ENCODE measurements around the gene ZNF714. TPM values are rescaled to one million over a fixed set of nuclear protein-coding genes. Genes with fewer than 3 reads are reported as not detected.
A peak's percentile ranks its signal among the peaks of the same experiment; 100 is the strongest.

Gene ZNF714
- 10 to 100 TPM in 2 of 4 donors, 1 to 10 TPM in 2; 8.2 to 15.4 (median 10.2) TPM for total RNA-seq

- Histone ChIP-seq H3K9me3 (no peaks in the 10 kb centered on the region), H3K27ac (peak within 1 kb of the TSS; percentile 87), H3K4me1 (peaks cover 13% of the 10 kb centered on the region), H3K4me3 (peak within 1 kb of the TSS; percentile 73), H3K36me3 (no peaks in the 10 kb centered on the region), H3K27me3 (no peaks in the 10 kb centered on the region)
- TF ChIP-seq POLR2AphosphoS5 (IDR thresholded peaks at IDR 0.05) (peak in 1 of 3 donors; percentile 24), CTCF (IDR thresholded peaks at IDR 0.05) (no peak), POLR2A (IDR thresholded peaks at IDR 0.05) (peak in 1 of 2 donors; percentile 54)
- WGBS, result 13% methylated on average over 22 of the region's 38 CpGs
- DNase-seq (ENCODE audit: low spot score in 2 of 2), result peak; percentile 86 to 93
These were observed at the start of gene ZNF714 for GRCh38 chr19:21082011-21082975. ZNF714 (plus strand) TSS chr19:21082203; CDS start chr19:21098269, 16,066 bp downstream.

- Histone ChIP-seq H3K36me3 (peaks cover 67% of the 10 kb centered on the region), H3K27me3 (no peaks in the 10 kb centered on the region), H3K9me3 (peaks cover 24% of the 10 kb centered on the region), H3K27ac (no peak overlapping the region), H3K4me3 (no peak overlapping the region), H3K4me1 (no peaks in the 10 kb centered on the region)
- no peak for DNase-seq (ENCODE audit: low spot score in 2 of 2)
- no peak for TF ChIP-seq CTCF (IDR thresholded peaks at IDR 0.05)
These were observed 37.0 kb upstream of the ZNF714 start for GRCh38 chr19:21045028-21045427.

GRCh38 chr19:21046489-21046888 lies 35.5 kb upstream of the ZNF714 start:
- H3K36me3 ChIP-seq, result peaks cover 70% of the 10 kb centered on the region
- H3K4me1 ChIP-seq, result no peaks in the 10 kb centered on the region
- 92% methylated on average over 3 of the region's 3 CpGs for WGBS
- no peak overlapping the region for H3K27ac ChIP-seq
- peaks cover 24% of the 10 kb centered on the region for H3K9me3 ChIP-seq
- no peak overlapping the region for H3K4me3 ChIP-seq
- no peak for DNase-seq (ENCODE audit: low spot score in 2 of 2)
- TF ChIP-seq POLR2A (IDR thresholded peaks at IDR 0.05) (no peak), EP300 (IDR thresholded peaks at IDR 0.05) (no peak)
- H3K27me3 ChIP-seq, result no peaks in the 10 kb centered on the region

GRCh38 chr19:21047716-21048115 lies 34.3 kb upstream of the ZNF714 start:
- peaks cover 27% of the 10 kb centered on the region for H3K9me3 ChIP-seq
- H3K4me1 ChIP-seq, result no peaks in the 10 kb centered on the region
- TF ChIP-seq CTCF (IDR thresholded peaks at IDR 0.05) (no peak), POLR2AphosphoS5 (IDR thresholded peaks at IDR 0.05) (no peak), EP300 (IDR thresholded peaks at IDR 0.05) (no peak), POLR2A (IDR thresholded peaks at IDR 0.05) (no peak)
- H3K36me3 ChIP-seq, result peaks cover 69% of the 10 kb centered on the region
- no peaks in the 10 kb centered on the region for H3K27me3 ChIP-seq
- no peak overlapping the region for H3K4me3 ChIP-seq
- no peak for DNase-seq (ENCODE audit: low spot score in 2 of 2)
- H3K27ac ChIP-seq, result no peak overlapping the region
- 97% methylated on average over 2 of the region's 2 CpGs for whole genome bisulfite sequencing

- TF ChIP-seq POLR2AphosphoS5 (IDR thresholded peaks at IDR 0.05) (no peak), CTCF (IDR thresholded peaks at IDR 0.05) (no peak), EP300 (IDR thresholded peaks at IDR 0.05) (no peak), POLR2A (IDR thresholded peaks at IDR 0.05) (no peak)
- Histone ChIP-seq H3K36me3 (peaks cover 83% of the 10 kb centered on the region), H3K4me3 (no peak overlapping the region), H3K4me1 (no peaks in the 10 kb centered on the region), H3K27me3 (no peaks in the 10 kb centered on the region), H3K9me3 (peaks cover 23% of the 10 kb centered on the region), H3K27ac (no peak overlapping the region)
- WGBS, result 96% methylated on average over 5 of the region's 5 CpGs
- DNase-seq (ENCODE audit: low spot score in 2 of 2), result no peak
These were observed 29.1 kb upstream of the ZNF714 start for GRCh38 chr19:21052902-21053301.

Measured in suprapubic skin (tissue), 4 donors.